ENCODE data around the gene UGGT2.
"Not testable (repeated sequence)": the region's sequence is repeated elsewhere in the genome, so short reads cannot be mapped to it uniquely, and the experiment has no call there.

Gene UGGT2

GRCh38 chr13:95791084-95791722, 262.0 kb downstream of the UGGT2 start:
- no peak for DNase-seq

- DNase-seq: not testable (repeated sequence)
These were observed 263.9 kb downstream of the UGGT2 start for GRCh38 chr13:95789315-95789714.

GRCh38 chr13:95788100-95788463, 265.1 kb downstream of the UGGT2 start:
- no peak for DNase-seq

GRCh38 chr13:95787356-95788099, 265.7 kb downstream of the UGGT2 start:
- DNase-seq: no peak

- no peak for DNase-seq
These were observed 268.3 kb downstream of the UGGT2 start for GRCh38 chr13:95784900-95785290.

DNA sequence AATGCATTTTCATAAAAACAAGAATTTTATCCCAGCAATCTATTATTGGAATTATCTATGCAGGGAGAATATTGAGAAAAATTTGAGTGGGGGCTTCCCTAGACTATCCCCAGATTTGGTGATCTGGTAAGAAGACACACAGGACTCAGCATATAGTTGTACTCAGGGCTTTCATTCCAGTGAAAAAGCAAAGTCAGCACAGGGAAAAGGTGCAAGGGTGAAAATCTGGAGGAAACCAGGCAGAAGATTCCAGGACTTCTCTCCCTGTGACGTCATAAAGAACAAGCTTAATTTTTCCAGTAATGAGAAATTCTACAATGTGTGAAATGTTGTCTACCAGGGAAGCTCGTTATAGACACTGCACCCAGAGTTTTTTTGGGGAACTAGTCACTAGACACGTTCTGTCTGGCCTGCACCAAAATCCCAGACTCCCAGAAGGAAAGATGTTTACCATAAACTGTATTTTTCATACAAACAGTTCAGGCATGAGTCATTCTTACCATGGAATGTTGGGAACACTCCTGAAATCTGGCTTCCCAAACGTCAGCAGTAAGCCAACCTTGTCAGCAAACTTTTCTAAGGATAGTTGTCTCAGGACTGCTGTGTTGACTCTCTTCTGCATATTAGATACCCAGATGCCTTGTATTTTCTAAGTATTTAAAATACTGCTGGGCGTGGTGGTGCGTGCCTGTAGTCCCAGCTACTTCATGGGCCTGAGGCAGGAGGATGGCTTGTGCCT, 268.9 kb downstream of the UGGT2 start:
- DNase-seq: no peak

DNA sequence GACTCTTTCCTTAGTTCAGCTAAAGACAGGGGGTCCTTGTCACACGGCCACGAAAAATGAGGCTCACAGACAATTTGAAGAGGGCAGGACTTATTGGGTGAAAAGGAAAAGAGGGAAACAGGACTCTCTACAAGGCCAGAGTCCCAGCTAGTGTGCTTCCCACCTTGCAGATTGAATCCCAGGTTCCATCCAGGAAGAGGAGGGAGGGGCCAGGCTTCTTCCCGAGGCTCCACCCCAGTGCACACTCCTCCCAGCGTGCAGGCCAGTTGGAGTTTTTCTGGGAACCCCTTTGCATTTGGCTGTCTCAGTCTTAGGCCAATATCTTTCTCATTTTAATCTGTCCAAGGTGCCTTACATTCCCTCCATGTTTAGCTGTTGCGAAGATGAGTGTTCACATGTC, 269.5 kb downstream of the UGGT2 start:
- DNase-seq: no peak

- not testable (repeated sequence) for DNase-seq
These were observed 271.3 kb downstream of the UGGT2 start for GRCh38 chr13:95781940-95782339.

- DNase-seq: no peak
These were observed 272.2 kb downstream of the UGGT2 start for GRCh38 chr13:95781016-95781415.

- no peak for DNase-seq
These were observed 273.7 kb downstream of the UGGT2 start for GRCh38 chr13:95779522-95779921.

- no peak for DNase-seq
These were observed 281.3 kb downstream of the UGGT2 start for GRCh38 chr13:95771905-95772304.

DNA sequence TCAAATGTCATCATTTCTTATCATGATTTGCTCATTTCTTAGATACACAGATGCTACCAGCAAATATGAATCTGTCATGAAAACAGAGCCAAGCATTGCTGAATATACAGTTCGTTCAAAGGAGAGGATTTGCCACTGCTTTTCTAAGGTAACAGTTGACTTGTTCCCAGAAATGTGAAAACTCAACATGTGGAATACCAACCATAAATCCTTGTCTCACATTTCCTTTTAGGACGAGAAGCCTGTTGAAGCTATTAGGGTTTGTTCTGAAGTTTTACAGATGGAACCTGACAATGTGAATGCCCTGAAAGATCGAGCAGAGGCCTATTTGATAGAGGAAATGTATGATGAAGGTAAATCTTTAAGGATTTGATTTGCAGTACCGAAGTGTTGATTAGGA, 289.6 kb downstream of the UGGT2 start:
- no peak for DNase-seq

GRCh38 chr13:95762626-95763025, 290.6 kb downstream of the UGGT2 start:
- not testable (repeated sequence) for DNase-seq

DNA sequence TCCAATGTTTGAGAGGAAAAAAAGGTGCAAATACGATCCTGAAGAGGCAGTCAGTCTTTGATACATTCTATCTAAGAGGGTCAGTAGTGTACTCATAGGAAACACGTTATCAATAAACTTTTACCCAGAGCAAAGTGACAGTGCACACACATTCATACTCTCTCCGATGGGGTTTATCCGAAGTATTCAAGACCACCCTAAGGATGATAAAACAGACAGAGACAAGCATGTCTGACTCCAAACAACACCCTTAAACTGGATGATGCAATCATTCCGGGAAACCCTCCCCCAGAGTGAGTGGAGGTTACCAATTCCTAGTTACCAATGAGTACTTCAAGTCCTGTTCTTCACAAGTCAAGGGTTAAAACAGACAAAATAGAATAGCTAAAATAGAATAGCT, 297.1 kb downstream of the UGGT2 start:
- no peak for DNase-seq

- DNase-seq: no peak
These were observed 299.1 kb downstream of the UGGT2 start for GRCh38 chr13:95754069-95754468.

GRCh38 chr13:95752677-95753076, 300.5 kb downstream of the UGGT2 start:
- DNase-seq: no peak

Measured in activated naive CD4-positive, alpha-beta T cell treated with anti-CD3 and anti-CD28 coated beads, Interleukin-2, amount 50 U/mL, for 16 hours (primary cell).